Liver (tissue), 9 donors: ENCODE measurements around the gene TRIO. TPM values are rescaled to one million over a fixed set of nuclear protein-coding genes. Genes with fewer than 3 reads are reported as not detected.

Source experiments
- DNase-seq: peaks from one replicate; pipeline ENCODE4 v3.0.0-alpha.2; 2017; ENCODE audit warnings: low spot score
- H3K27ac ChIP-seq, 2 donors: one replicate each; pipeline ENCODE4 v1.7.0; 2013; ENCODE audit warnings: inconsistent platforms in 2 of 2, low read length in 2 of 2, control low read depth in 1 of 2, low read depth in 1 of 2, mild to moderate bottlenecking in 1 of 2
- H3K27me3 ChIP-seq, 4 donors: one replicate each; pipeline versions ENCODE4 v1.6.1 to v1.7.0; 2013; ENCODE audit warnings: low read length in 3 of 4, inconsistent platforms in 1 of 4, mild to moderate bottlenecking in 1 of 4, moderate library complexity in 1 of 4; ENCODE audit not compliant: control insufficient read depth in 4 of 4, insufficient read depth in 4 of 4
- H3K36me3 ChIP-seq, 4 donors: one replicate each; pipeline versions ENCODE4 v1.6.1 to v1.7.0; 2013; ENCODE audit warnings: low read length in 3 of 4, mild to moderate bottlenecking in 3 of 4, low read depth in 1 of 4, moderate library complexity in 1 of 4; ENCODE audit not compliant: control insufficient read depth in 4 of 4, insufficient read depth in 3 of 4
- H3K4me1 ChIP-seq, 4 donors: one replicate each; pipeline versions ENCODE4 v1.6.1 to v1.7.0; 2013; ENCODE audit warnings: low read length in 3 of 4, mild to moderate bottlenecking in 3 of 4, moderate library complexity in 1 of 4; ENCODE audit not compliant: control insufficient read depth in 4 of 4, insufficient read depth in 4 of 4
- H3K4me3 ChIP-seq, 3 donors: one replicate each; pipeline versions ENCODE4 v1.6.1 to v1.7.0; 2013; ENCODE audit warnings: low read length in 3 of 3, control low read depth in 1 of 3, low read depth in 1 of 3, mild to moderate bottlenecking in 1 of 3
- H3K9ac ChIP-seq, 2 donors: one replicate each; pipeline ENCODE4 v1.7.0; 2013; ENCODE audit warnings: low read length in 2 of 2, mild to moderate bottlenecking in 2 of 2, moderate library complexity in 2 of 2, control low read depth in 1 of 2, low read depth in 1 of 2
- H3K9me3 ChIP-seq, 4 donors: one replicate each; pipeline versions ENCODE4 v1.6.1 to v1.7.0; 2013; ENCODE audit warnings: low read length in 3 of 4; ENCODE audit not compliant: control insufficient read depth in 4 of 4
- CTCF ChIP-seq: fragments of 150-350 bp; IDR thresholded peaks from 2 replicates; pipeline ENCODE4 v1.5.1; 2017; ENCODE audit warnings: improper control_type of control experiment, low read depth, low read length; ENCODE audit not compliant: missing input control
- EGR1 ChIP-seq, 2 donors: IDR thresholded peaks; 2 replicates each; pipeline ENCODE4 v1.6.1; 2016 to 2018; ENCODE audit warnings: antibody characterized with exemption in 2 of 2, low read depth in 2 of 2
- FOXA2 ChIP-seq: IDR thresholded peaks from 2 replicates; pipeline ENCODE4 v1.6.1; 2016; ENCODE audit warnings: antibody characterized with exemption
- JUND ChIP-seq, 2 donors: IDR thresholded peaks; 2 replicates each; pipeline ENCODE4 v1.6.1; 2016; ENCODE audit warnings: antibody characterized with exemption in 2 of 2
- NR2F2 ChIP-seq: IDR thresholded peaks from 2 replicates; pipeline ENCODE4 v1.6.1; 2016; ENCODE audit warnings: antibody characterized with exemption
- RAD21 ChIP-seq, 2 donors: IDR thresholded peaks; 2 replicates each; pipeline ENCODE4 v1.6.1; 2016; ENCODE audit warnings: antibody characterized with exemption in 2 of 2, mild to moderate bottlenecking in 2 of 2
- RXRA ChIP-seq, 2 donors: IDR thresholded peaks; 2 replicates each; pipeline ENCODE4 v1.6.1; 2017 to 2018; ENCODE audit warnings: antibody characterized with exemption in 2 of 2, mild to moderate bottlenecking in 1 of 2
- SP1 ChIP-seq: IDR thresholded peaks from 2 replicates; pipeline ENCODE4 v1.6.1; 2018; ENCODE audit warnings: antibody characterized with exemption, mild to moderate bottlenecking
- TAF1 ChIP-seq: conservative IDR thresholded peaks from 2 replicates; pipeline ENCODE4 v1.6.1; 2016; ENCODE audit warnings: antibody characterized with exemption, mild to moderate bottlenecking
- ZBTB33 ChIP-seq: IDR thresholded peaks from 2 replicates; pipeline ENCODE4 v1.6.1; 2016; ENCODE audit warnings: antibody characterized with exemption
- WGBS: extraction: QIAGEN DNeasy Blood & Tissue Kit; methylation state at CpG from one replicate; pipeline ENCODE4 v1.1.7; 2013; 5-methylcytosine and 5-hydroxymethylcytosine counted together
- polyA plus RNA-seq, 2 donors: library from polyadenylated mRNA; stranded (reverse) in 1 of 2; unstranded in 1 of 2; fragments of 200-250 nt in 1 of 2; fragments of >200 nt in 1 of 2; fragmentation: Nextera tagmentation in 1 of 2; extraction: Ambion mirVana in 1 of 2; gene quantifications; one replicate each; pipeline versions ENCODE4 v1.2.1 to v1.2.3, GENCODE V29; 2013 to 2015
- total RNA-seq, 2 donors: library from RNA; depleted of rRNA; stranded (reverse); fragments of >200 nt; gene quantifications; one replicate each; pipeline ENCODE4 v1.2.3, GENCODE V29; 2014
- donor health status: healthy.
- donor health status: healthy.
- donor health status: healthy.
- donor health status: healthy.
- donor health status: healthy.

Gene TRIO
- total and polyA plus RNA-seq, 4 donors, result 8.5 to 86.2 (median 16.0) TPM

DNA sequence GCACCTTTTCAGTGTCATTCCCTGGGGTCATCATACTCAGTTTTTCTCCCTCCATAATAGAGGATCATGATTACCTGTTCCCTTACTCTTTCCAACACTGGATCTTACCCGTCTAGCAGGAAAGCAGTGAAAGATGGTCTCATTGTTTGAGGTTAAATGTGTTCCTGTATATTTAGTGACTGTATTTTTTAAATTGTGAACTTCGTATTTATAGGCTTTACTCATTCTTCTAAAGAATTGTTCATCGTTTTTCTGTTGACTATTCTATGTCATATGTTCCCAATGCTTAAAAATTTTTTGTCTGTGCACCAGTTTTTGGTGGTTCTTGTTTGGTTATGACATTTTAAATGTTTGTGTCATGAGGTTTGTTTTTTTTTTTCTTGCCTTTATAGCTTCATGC, 233.6 kb downstream of the TRIO start:
- no peaks in the 10 kb centered on the region for H3K27me3 ChIP-seq
- no peaks in the 10 kb centered on the region for H3K9me3 ChIP-seq
- DNase-seq, result no peak
- no peak overlapping the region for H3K9ac ChIP-seq
- WGBS, result 95% methylated on average over 3 of the region's 3 CpGs
- no peaks in the 10 kb centered on the region for H3K4me1 ChIP-seq
- H3K4me3 ChIP-seq, result no peak overlapping the region
- H3K36me3 ChIP-seq, result peaks cover 4 to 62% (median 34%) of the 10 kb centered on the region in 4 donors
- TF ChIP-seq FOXA2 (no peak), CTCF (no peak), JUND (IDR thresholded peaks at IDR 0.05) (no peak), EGR1 (IDR thresholded peaks at IDR 0.05; ENCODE audit: low read depth in 2 of 2) (no peak), NR2F2 (no peak), RAD21 (IDR thresholded peaks at IDR 0.05) (no peak), TAF1 (no peak), ZBTB33 (no peak), RXRA (IDR thresholded peaks at IDR 0.05) (no peak)
- H3K27ac ChIP-seq, result no peak overlapping the region

DNA sequence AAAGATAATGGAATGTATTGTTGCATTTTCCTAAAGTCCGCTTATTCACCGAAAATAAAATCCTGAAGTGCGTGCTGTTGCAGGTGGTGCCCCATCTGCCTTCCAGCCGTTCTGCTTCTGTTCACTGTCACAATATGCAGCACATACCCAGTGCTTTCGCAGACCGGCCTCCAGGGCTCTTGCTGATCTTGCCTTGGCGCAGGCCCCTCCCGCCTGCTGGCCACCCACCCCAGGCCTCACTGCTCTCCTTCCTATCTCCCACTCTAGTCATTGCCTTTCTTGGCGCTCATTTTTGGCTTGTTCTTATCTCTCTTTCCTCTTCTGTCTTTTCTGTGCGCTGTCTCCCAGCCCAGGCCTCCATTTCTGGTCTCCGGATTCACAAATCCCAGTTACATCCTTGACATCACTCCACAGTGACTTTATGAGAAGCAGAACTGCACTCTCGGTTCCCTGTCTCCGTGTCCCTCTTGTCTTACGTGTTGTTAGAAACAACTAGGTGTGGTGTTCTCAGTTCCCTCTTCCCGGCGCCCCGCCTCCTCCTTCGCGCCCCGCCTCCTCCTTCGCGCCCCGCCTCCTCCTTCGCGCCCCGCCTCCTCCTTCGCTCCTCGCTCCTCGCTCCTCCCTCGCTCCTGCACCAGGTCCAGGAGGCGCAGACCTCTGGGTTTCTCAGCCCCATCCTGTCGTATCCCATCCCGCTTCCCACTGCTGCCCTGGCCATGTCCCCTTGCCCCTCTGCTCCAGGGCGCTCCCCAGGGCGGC, 236.8 kb downstream of the TRIO start:
- Histone ChIP-seq H3K36me3 (peaks cover 10 to 62% (median 30%) of the 10 kb centered on the region in 4 donors), H3K27ac (no peak overlapping the region), H3K9me3 (no peaks in the 10 kb centered on the region), H3K27me3 (no peaks in the 10 kb centered on the region), H3K4me3 (no peak overlapping the region), H3K9ac (no peak overlapping the region), H3K4me1 (no peaks in the 10 kb centered on the region)
- WGBS, result 90% methylated on average over 35 of the region's 35 CpGs
- TF ChIP-seq RXRA (IDR thresholded peaks at IDR 0.05), result no peak
- DNase-seq, result no peak

GRCh38 chr5:14380712-14381111, 237.6 kb downstream of the TRIO start:
- H3K9me3 ChIP-seq, result no peaks in the 10 kb centered on the region
- DNase-seq, result no peak
- H3K4me1 ChIP-seq, result no peaks in the 10 kb centered on the region
- H3K4me3 ChIP-seq, result no peak overlapping the region
- WGBS, result 91% methylated on average over 4 of the region's 4 CpGs
- no peaks in the 10 kb centered on the region for H3K27me3 ChIP-seq
- peaks cover 12 to 60% (median 30%) of the 10 kb centered on the region in 4 donors for H3K36me3 ChIP-seq
- no peak overlapping the region for H3K27ac ChIP-seq
- no peak for TF ChIP-seq SP1
- no peak for TF ChIP-seq TAF1
- no peak for TF ChIP-seq RXRA (IDR thresholded peaks at IDR 0.05)
- no peak overlapping the region for H3K9ac ChIP-seq
